Fibroblast of upper back skin (primary cell): ENCODE data around the gene USP33.
"Not testable (repeated sequence)": the region's sequence is repeated elsewhere in the genome, so short reads cannot be mapped to it uniquely, and the experiment has no call there.

Experiments
- DNase-seq: peaks from one replicate; pipeline ENCODE4 v3.0.0-alpha.2; 2013

Gene USP33

DNA sequence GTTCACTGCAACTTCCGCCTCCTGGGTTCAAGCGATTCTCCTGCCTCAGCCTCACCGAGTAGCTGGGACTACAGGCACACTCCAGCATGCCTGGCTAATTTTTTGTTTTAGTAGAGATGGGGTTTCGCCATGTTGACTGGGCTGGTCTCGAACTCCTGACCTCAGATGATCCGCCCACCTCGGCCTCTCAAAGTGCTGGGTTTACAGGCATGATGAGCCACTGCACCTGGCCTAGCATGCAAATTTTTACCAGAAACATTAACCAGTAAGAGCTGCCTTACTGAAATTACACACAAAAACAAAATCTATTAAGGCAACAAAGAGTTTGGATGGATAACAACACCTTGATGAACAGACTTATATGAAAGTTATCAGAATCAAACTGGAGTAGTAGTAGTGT is 89.3 kb downstream of the USP33 start:
- no peak for DNase-seq

DNA sequence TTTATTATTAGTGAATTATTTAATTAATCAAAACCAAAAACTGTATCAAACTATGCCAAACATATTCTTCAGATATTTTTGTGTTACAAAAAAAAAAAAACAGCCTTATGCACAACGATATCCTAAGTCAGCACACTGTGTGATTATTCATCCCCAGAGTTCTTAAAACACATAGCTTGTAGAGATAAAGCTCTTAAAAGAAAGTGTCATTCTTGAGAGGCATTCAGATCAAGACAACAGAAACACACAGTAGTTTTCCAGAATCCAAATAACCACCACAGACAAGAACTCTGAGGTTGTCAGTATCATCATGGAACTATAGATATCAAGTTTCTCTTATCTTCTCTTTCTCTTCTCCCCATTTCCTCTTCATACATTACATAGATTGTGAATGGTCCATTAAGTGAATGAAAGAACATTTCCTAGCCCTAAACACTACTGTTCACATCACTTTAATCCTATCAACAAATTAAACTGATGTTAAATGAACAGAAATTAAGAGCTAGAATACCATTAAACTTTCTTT is 90.7 kb downstream of the USP33 start:
- DNase-seq = no peak

DNA sequence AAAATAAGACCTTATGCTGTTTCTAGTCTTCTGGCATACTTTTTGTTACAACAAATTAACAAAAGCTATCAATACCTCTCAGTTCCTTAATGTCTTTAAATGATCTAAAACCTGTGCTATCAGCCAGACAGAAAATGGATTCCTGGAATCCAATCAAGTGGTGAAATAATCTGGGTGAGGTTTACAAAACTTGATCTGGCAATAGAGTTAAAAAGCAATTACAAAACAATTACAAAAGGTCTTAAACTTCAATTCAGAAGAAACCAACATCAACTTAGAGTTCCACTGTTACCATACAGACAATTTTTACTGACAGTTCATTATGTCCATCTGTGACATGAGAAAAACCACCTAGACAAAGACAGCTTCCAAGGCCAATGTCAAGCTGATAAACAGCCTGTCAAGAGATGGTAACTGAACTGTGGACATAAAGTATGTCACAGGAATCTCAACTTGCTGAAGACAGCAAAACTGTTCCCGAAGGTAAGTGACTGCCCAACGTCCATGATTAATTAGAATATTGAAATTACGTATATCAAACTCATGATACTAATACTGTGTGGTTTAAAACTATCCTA is 94.6 kb downstream of the USP33 start:
- DNase-seq = no peak

DNA sequence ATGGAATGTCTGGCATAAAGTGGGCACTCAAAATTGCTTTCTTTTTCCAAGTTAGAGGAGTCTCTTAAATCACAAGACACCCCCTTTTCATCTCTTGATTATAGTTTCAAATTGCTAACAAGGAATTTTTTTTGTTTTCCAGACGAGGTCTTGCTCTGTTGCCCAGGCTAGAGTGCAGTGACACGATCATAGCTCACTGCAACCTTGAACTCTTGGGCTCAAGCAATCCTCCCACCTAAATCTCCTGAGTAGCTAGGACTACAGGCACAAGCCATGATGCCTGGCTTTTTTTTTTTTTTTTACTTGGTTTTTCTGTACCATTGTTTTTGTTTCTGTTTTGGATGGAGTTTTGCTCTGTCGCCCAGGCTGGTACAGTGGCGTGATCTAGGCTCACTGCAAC is 98.0 kb downstream of the USP33 start:
- no peak for DNase-seq

DNA sequence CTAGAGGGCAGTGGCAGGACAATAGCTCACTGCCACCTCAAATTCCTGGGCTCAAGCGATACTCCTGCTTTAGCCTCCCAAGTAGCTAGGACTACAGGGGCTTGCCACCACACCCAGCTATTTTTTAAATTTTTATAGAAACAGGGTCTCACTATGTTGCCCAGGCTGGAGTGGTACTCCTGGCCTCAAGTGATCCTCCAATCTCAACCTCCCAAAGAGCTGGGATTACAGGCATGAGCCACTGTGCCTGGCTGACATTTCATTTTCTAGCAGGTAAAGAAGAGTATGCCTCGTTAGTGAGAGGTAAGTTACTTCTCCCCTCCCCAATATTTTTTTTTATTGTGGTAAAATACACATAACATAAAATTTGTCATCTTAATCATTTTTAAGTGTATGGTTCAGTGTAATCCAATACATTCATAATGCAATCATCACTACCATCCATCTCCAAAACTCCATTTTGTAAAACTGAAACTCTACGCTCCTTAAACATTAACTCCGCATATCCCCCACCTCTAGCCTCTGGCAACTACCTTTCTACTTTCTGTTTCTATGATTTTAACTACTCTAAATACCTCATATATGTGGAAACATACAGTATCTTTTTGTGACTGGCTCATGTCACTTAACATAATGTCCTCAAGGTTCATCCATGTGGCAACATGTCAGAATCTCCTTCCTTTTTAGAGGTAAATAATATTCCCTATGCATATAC is 99.6 kb downstream of the USP33 start:
- DNase-seq = no peak

DNA sequence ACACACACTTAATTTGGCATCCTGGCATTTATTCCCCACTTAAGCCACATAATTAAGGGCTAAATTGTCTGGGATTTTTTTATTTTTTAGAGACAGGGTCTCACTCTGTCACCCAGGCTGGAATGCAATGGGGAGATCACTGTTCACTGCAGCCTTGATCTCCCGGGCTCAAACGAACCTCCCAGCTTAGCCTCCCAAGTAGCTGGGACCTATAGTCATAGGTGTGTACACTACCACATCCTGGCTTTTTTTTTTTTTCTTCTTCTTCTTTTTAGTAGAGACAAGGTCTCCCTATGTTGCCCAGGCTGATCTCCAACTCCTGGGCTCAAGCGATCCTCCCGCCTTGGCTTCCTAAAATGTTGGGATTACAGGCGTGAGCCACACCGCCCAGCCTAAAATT is 101.4 kb downstream of the USP33 start:
- DNase-seq = no peak

DNA sequence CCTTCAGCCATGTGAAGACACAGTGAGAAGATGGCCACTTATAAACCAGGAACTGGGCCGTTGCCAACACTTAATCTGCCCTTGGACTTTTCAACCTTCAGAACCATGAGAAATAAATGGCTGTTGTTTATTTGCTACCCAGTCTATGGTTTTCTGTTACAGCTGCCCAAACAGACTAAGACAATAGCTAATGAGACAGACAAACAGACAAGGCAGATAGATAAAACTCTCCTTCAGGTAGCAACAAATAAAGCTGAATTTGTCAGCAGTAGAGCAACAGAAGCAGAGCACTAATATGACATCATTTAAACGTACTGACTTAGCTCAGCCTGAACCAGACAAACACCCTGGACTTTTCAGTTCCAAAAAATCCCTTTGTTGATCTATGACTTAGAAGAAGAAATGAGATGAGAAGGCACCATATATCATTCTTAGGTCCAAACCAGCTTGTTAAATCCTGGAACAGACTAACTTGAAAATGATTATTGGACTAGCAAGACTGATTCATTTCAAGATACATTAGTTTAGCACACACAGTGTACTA is 104.1 kb downstream of the USP33 start:
- no peak for DNase-seq

DNA sequence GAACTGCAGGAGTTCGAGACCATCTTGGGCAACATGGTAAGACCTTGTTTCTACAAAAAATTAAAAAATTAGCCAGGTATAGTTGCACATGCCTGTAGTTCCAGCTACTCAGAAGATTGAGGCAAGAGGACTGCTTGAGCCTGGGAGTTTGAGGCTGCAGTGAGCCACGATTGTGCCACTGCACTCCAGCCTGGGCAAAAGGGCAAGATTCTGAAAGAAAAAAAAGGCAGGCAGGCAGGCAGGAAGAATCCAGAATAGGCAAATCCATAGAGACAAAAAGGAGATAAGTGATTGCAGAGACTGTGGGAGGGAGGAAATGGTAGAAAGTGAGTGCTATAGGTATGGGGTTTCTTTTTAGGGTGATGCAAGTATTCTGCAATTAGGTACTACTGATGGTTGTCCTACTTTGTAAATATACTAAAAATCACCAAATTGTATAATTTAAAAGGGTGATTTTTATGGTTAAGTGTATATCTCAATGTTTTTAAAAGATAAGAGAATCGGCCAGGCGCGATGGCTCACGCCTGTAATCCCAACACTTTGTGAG is 106.6 kb downstream of the USP33 start:
- no peak for DNase-seq

DNA sequence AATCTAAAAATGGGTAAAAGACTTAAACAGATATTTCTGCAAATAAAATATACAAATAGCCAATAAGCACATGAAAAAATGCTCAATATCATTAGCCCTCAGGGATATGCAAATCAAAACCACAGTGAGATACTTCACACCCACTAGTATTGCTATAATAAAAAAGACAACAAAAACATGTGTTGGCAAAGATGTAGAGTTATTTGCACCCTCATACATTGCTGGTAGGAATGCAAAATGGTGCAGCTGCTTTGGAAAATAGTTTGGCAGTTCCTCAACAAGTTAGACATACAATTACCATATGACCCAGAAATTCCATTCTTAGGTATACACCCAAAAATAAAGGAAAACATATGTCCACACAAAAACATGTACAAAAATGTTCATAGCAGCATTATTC is 107.4 kb downstream of the USP33 start:
- peak; percentile 82 for DNase-seq

DNA sequence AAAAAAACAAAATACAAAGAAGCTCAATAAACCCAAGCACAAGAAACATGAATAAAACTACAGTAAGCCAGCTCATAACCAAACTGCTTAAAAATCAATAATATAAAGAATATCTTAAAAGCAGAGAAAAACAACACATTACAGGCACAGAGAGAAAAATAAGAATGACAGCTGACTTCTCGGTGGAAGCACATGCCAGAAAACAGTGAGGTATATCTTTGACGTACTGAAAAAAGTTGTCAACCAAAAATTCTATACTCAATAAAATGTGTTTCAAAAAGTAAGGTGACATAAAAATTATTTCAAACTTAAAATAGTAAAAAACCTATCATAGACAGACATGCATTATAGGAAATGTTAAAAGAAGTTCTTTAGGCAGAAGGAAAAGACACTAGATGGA is 110.5 kb downstream of the USP33 start:
- no peak for DNase-seq

DNA sequence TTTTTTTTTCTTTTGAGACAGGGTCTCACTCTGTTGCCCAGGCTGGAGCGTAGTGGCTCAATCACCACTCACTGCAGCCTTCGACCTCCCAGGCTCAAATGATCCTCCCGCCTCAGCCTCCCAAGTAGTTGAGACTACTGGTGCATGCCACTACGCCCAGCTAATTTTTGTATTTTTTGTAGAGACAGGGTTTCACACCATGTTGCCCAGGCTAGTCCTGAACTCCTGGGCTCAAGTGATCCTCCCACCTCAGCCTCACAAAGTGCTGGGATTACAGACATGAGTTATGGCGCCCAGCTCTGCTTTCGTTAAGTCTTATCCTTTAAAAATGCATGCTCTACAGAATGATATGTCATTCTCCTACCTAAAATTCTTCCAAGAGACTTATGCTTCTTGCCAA is 113.4 kb downstream of the USP33 start:
- DNase-seq = not testable (repeated sequence)
